ENCODE results near the gene AICDA. TPM values are rescaled to one million over a fixed set of nuclear protein-coding genes. Genes with fewer than 3 reads are reported as not detected.
"Not testable (repeated sequence)": the region's sequence is repeated elsewhere in the genome, so short reads cannot be mapped to it uniquely, and the experiment has no call there.

AICDA gene
- total RNA-seq, 1 donor from 2014 or later: not detected

- H3K27ac Mint-ChIP-seq: no peak overlapping the region
- no peak for DNase-seq (ENCODE audit: low spot score)
- H3K36me3 Mint-ChIP-seq (ENCODE audit: low read depth): no peaks in the 10 kb centered on the region
- no peak overlapping the region for H3K4me3 Mint-ChIP-seq
- no peaks in the 10 kb centered on the region for H3K9me3 Mint-ChIP-seq
- peaks cover 1% of the 10 kb centered on the region for H3K4me1 Mint-ChIP-seq (ENCODE audit: low read depth)
- H3K27me3 Mint-ChIP-seq (ENCODE audit: insufficient read depth): peaks cover 18% of the 10 kb centered on the region
- intact Hi-C loops (cut with micrococcal nuclease): no loop called here
These were observed 8.8 kb downstream of the AICDA start for GRCh38 chr12:8603856-8604255.

GRCh38 chr12:8603286-8603685, 9.4 kb downstream of the AICDA start:
- intact Hi-C loops (cut with micrococcal nuclease): no loop called here
- H3K4me3 Mint-ChIP-seq: no peak overlapping the region
- H3K9me3 Mint-ChIP-seq: no peaks in the 10 kb centered on the region
- H3K27me3 Mint-ChIP-seq (ENCODE audit: insufficient read depth): peaks cover 16% of the 10 kb centered on the region
- H3K4me1 Mint-ChIP-seq (ENCODE audit: low read depth): no peaks in the 10 kb centered on the region
- no peaks in the 10 kb centered on the region for H3K36me3 Mint-ChIP-seq (ENCODE audit: low read depth)
- no peak for DNase-seq (ENCODE audit: low spot score)
- no peak overlapping the region for H3K27ac Mint-ChIP-seq

DNA sequence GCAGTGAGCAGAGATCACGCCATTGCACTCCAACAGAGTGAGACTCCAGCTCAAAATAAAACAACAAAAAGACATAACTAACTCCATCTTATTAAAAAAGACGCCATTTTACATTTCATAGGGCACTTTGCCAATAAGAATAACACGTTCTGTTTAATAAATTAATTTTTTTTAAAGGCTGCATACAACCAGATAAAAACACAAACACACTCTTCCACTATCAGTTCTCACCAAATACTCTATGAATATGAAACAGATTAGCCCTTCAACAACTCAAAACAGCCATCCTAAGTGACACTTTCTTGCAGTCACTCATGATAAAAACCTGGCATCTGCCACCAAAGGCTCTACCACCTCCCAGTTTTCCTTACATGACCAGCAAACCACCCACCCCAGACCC, 16.1 kb downstream of the AICDA start:
- H3K9me3 Mint-ChIP-seq: no peaks in the 10 kb centered on the region
- no peak overlapping the region for H3K27ac Mint-ChIP-seq
- peaks cover 9% of the 10 kb centered on the region for H3K27me3 Mint-ChIP-seq (ENCODE audit: insufficient read depth)
- H3K36me3 Mint-ChIP-seq (ENCODE audit: low read depth): no peaks in the 10 kb centered on the region
- H3K4me1 Mint-ChIP-seq (ENCODE audit: low read depth): no peaks in the 10 kb centered on the region
- no peak for DNase-seq (ENCODE audit: low spot score)
- intact Hi-C loops (cut with micrococcal nuclease): no loop called here
- no peak overlapping the region for H3K4me3 Mint-ChIP-seq

- peaks cover 20% of the 10 kb centered on the region for H3K27me3 Mint-ChIP-seq (ENCODE audit: insufficient read depth)
- intact Hi-C loops (cut with micrococcal nuclease): no loop called here
These were observed 18.6 kb downstream of the AICDA start for GRCh38 chr12:8594072-8594471.

DNA sequence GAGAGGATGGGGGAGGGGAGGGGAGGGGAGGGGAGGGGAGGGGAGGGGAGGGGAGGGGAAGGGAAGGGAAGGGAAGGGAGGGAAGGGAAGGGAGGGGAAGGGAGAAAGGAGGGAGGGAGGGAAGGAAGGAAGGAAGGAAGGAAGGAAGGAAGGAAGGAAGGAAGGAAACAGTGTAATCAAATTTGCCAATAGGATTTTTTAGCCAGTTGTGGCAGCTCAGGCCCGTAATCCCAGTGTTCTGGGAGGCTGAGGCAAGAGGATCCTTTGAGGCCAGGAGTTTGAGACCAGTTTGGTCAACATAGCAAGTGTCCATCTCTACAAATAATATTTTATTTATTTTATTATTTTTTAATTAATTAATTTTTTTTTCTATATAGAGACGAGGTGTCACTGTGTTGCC, 19.4 kb downstream of the AICDA start:
- Mint-ChIP-seq H3K27ac (no peak overlapping the region), H3K4me1 (ENCODE audit: low read depth) (peaks cover 6% of the 10 kb centered on the region), H3K27me3 (ENCODE audit: insufficient read depth) (peaks cover 27% of the 10 kb centered on the region), H3K4me3 (no peak overlapping the region), H3K36me3 (ENCODE audit: low read depth) (no peaks in the 10 kb centered on the region), H3K9me3 (no peaks in the 10 kb centered on the region)
- intact Hi-C loops (cut with micrococcal nuclease): no loop called here
- DNase-seq (ENCODE audit: low spot score): no peak

More at GRCh38 chr12:8594072-8594471, 18.6 kb downstream of the AICDA start:
- Mint-ChIP-seq H3K27ac (no peak overlapping the region), H3K4me1 (ENCODE audit: low read depth) (peaks cover 6% of the 10 kb centered on the region), H3K36me3 (ENCODE audit: low read depth) (no peaks in the 10 kb centered on the region), H3K4me3 (no peak overlapping the region), H3K9me3 (no peaks in the 10 kb centered on the region)
- no peak for DNase-seq (ENCODE audit: low spot score)

GRCh38 chr12:8590842-8591545, 21.7 kb downstream of the AICDA start:
- peaks cover 21% of the 10 kb centered on the region for H3K27me3 Mint-ChIP-seq (ENCODE audit: insufficient read depth)
- DNase-seq (ENCODE audit: low spot score): no peak

DNA sequence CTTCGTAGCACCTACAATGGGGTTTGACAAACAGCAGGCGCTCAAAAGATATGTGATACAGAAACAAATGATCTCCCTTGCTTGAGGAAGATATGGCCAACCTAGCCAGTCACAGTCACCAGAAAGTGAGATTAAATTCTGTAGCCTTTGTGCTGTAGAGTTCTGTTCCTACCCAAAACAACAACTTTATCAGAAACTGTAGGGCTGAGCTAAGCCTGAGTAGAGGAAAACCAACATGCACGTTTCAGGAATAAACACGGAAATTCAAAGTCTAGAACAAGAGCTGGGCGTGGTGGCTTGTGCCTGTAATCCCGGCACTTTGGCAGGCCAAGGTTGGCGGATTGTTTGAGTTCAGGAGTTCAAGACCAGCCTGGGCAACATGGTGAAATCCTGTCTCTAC, 23.0 kb downstream of the AICDA start:
- no peak for DNase-seq (ENCODE audit: low spot score)
- Mint-ChIP-seq H3K4me1 (ENCODE audit: low read depth) (peaks cover 6% of the 10 kb centered on the region), H3K27me3 (ENCODE audit: insufficient read depth) (peaks cover 21% of the 10 kb centered on the region), H3K4me3 (no peak overlapping the region), H3K9me3 (no peaks in the 10 kb centered on the region), H3K36me3 (ENCODE audit: low read depth) (no peaks in the 10 kb centered on the region), H3K27ac (no peak overlapping the region)
- intact Hi-C loops (cut with micrococcal nuclease): no loop called here

More at GRCh38 chr12:8590842-8591545, 21.7 kb downstream of the AICDA start:
- intact Hi-C loops (cut with micrococcal nuclease): no loop called here
- Mint-ChIP-seq H3K4me1 (ENCODE audit: low read depth) (peaks cover 6% of the 10 kb centered on the region), H3K36me3 (ENCODE audit: low read depth) (no peaks in the 10 kb centered on the region), H3K9me3 (no peaks in the 10 kb centered on the region), H3K4me3 (no peak overlapping the region), H3K27ac (no peak overlapping the region)

DNA sequence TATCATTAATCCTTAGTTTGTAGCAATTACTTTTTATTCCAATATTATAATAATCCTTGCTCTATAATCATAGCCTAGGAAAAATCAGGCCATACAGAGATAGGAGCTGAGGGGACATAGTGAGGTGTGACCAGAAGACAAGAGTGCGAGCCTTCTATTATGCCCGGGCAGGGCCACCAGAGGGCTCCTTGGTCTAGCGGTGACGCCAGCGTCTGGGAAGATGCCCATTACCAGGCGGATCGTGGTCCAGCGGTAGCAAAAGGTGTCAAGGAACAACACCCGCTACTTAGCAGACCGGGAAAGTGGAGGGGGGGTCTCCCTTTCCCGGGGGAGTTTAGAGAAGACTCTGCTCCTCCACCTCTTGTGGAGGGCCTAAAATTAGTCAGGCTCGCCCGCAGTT, 28.2 kb downstream of the AICDA start:
- H3K36me3 Mint-ChIP-seq (ENCODE audit: low read depth); intact Hi-C loops (cut with micrococcal nuclease); H3K4me3 Mint-ChIP-seq; H3K9me3 Mint-ChIP-seq; DNase-seq (ENCODE audit: low spot score); H3K27ac Mint-ChIP-seq; H3K4me1 Mint-ChIP-seq (ENCODE audit: low read depth); H3K27me3 Mint-ChIP-seq (ENCODE audit: insufficient read depth): not testable (repeated sequence)

GRCh38 chr12:8584004-8584403, 28.7 kb downstream of the AICDA start:
- no peaks in the 10 kb centered on the region for H3K4me1 Mint-ChIP-seq (ENCODE audit: low read depth)
- H3K27ac Mint-ChIP-seq: no peak overlapping the region
- intact Hi-C loops (cut with micrococcal nuclease): no loop called here
- H3K9me3 Mint-ChIP-seq: no peaks in the 10 kb centered on the region
- no peaks in the 10 kb centered on the region for H3K36me3 Mint-ChIP-seq (ENCODE audit: low read depth)
- DNase-seq (ENCODE audit: low spot score): no peak
- H3K27me3 Mint-ChIP-seq (ENCODE audit: insufficient read depth): peaks cover 10% of the 10 kb centered on the region
- no peak overlapping the region for H3K4me3 Mint-ChIP-seq

DNA sequence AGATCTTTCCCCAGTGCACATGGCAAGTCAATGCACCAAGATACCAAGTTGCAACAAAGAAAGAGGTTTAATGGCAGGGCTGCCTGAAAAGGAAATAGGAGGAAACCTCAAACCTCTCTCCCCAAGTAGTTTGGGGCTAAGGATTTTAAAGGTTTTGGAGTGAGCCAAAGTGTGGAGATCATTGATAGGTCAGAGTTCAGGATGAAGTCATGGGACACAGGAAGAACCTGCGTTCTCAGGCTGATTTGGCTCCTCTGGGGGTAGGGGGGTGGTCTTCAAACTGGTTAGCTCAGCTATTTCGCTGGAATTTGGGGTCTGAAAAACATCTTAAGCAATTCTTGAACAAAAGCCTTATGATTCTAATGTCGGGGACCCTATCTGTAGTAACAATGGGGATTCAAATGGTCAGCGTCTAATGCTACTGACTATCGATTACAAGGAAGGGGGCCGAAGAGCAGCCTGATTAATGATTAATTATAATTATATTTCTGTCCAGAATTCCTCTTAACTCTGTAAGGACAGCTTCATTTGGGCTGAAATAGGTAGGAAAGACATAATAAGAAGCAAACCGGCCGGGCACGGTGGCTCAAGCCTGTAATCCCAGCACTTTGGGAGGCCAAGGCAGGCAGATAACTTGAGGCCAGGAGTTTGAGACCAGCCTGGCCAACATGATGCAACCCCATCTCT, 31.4 kb downstream of the AICDA start:
- no peak overlapping the region for H3K4me3 Mint-ChIP-seq
- no peak for DNase-seq (ENCODE audit: low spot score)
- no peaks in the 10 kb centered on the region for H3K9me3 Mint-ChIP-seq
- H3K27ac Mint-ChIP-seq: no peak overlapping the region
- H3K36me3 Mint-ChIP-seq (ENCODE audit: low read depth): no peaks in the 10 kb centered on the region
- no peaks in the 10 kb centered on the region for H3K4me1 Mint-ChIP-seq (ENCODE audit: low read depth)
- intact Hi-C loops (cut with micrococcal nuclease): no loop called here
- peaks cover 2% of the 10 kb centered on the region for H3K27me3 Mint-ChIP-seq (ENCODE audit: insufficient read depth)

DNA sequence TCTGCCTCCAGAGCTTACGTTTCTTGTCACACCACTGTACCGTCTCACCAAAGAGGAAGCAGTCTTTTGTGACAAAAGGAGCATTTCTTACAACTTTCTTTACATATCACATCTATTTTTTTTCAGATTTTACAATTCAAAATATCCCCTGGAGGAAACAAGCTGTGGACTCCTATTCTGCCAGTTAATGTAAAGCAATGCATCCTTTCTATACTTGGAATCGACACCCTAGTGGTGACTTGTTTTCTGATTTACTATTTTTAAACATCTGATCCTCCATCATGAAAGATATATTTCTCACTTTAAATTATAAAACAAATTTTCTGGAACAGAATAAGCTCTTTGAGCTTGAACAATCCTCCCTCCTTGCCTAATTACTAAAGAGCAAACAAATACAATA, 34.8 kb downstream of the AICDA start:
- intact Hi-C loops (cut with micrococcal nuclease): no loop called here
- H3K27ac Mint-ChIP-seq: no peak overlapping the region
- no peak overlapping the region for H3K4me3 Mint-ChIP-seq
- no peak for DNase-seq (ENCODE audit: low spot score)
- H3K4me1 Mint-ChIP-seq (ENCODE audit: low read depth): no peaks in the 10 kb centered on the region
- H3K36me3 Mint-ChIP-seq (ENCODE audit: low read depth): no peaks in the 10 kb centered on the region
- H3K9me3 Mint-ChIP-seq: no peaks in the 10 kb centered on the region
- peaks cover 2% of the 10 kb centered on the region for H3K27me3 Mint-ChIP-seq (ENCODE audit: insufficient read depth)

GRCh38 chr12:8572507-8572906, 40.2 kb downstream of the AICDA start:
- no peaks in the 10 kb centered on the region for H3K36me3 Mint-ChIP-seq (ENCODE audit: low read depth)
- no peaks in the 10 kb centered on the region for H3K9me3 Mint-ChIP-seq
- H3K4me1 Mint-ChIP-seq (ENCODE audit: low read depth): no peaks in the 10 kb centered on the region
- no peak overlapping the region for H3K27ac Mint-ChIP-seq
- intact Hi-C loops (cut with micrococcal nuclease): no loop called here
- no peak for DNase-seq (ENCODE audit: low spot score)
- H3K4me3 Mint-ChIP-seq: no peak overlapping the region
- H3K27me3 Mint-ChIP-seq (ENCODE audit: insufficient read depth): no peaks in the 10 kb centered on the region

DNA sequence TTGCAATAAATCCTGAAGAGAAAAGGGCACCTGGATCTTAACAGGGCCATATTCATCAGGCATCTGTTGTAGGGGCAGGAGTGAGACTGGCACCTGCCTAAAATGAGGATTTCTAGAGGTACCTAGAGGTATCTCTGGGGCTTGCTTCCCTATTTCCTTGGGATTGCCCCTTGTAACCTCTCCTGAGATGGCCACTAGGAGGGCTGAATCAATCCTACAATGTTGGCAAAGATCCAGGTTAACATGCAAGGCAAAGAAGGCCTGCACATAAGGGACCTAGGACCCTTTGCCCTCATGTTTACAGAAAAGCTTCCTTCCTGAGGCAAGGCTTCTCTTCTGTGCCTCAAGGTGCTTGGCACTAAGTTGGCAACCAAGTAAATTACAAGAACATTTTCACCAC, 46.1 kb downstream of the AICDA start:
- intact Hi-C loops (cut with micrococcal nuclease): no loop called here
- no peak for DNase-seq (ENCODE audit: low spot score)
- H3K36me3 Mint-ChIP-seq (ENCODE audit: low read depth): no peaks in the 10 kb centered on the region
- no peak overlapping the region for H3K27ac Mint-ChIP-seq
- no peaks in the 10 kb centered on the region for H3K4me1 Mint-ChIP-seq (ENCODE audit: low read depth)
- H3K9me3 Mint-ChIP-seq: peaks cover 13% of the 10 kb centered on the region
- no peaks in the 10 kb centered on the region for H3K27me3 Mint-ChIP-seq (ENCODE audit: insufficient read depth)
- H3K4me3 Mint-ChIP-seq: no peak overlapping the region
